HG03159 (cell line): ENCODE data around the gene NRAS.
A peak's percentile ranks its signal among the peaks of the same experiment; 100 is the strongest.

Source experiments
- ATAC-seq: cut with Tn5 transposase; IDR thresholded peaks from one replicate; pipeline ENCODE4 v1.9.1; 2021; ENCODE audit warnings: mild to moderate bottlenecking, moderate library complexity; ENCODE audit not compliant: unreplicated experiment

NRAS gene

DNA sequence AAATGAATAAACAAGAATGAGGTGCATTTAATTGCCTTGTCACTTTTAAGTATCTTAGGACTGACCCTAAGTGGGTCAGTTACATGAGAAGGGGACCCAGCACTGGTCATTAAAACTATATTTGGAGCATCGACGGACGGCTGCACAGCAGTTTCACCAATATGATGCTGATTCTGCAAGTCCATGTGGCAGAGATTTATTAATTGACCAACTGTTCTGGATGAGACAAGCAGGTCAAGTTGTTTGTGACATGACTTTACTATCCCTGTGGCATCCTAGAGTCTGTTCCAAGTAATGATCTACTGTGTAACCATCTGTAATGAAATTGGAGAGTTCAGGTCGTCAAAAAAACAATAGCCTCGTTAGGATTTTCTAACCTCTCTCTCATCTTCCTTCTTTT is 30.7 kb downstream of the NRAS start:
- no peak for ATAC-seq

DNA sequence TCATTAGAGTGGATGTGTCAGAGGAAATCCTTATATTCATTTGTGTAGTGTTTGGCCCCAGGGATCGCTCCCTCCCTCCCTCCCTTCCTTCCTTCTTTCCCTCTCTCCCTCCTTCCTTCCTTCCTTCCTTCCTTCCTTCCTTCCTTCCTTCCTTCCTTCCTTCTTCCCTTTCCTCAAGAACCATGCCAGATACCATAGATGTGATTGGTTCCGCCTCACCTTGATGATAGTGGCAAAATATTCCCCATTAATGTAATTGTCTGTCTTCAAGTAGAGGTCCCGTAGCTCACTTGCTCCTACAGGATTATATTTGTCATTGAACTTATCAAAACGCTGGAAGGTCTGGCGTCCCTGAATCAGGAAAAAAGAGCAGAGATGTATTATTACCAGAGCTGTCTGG is 38.9 kb downstream of the NRAS start:
- no peak for ATAC-seq

DNA sequence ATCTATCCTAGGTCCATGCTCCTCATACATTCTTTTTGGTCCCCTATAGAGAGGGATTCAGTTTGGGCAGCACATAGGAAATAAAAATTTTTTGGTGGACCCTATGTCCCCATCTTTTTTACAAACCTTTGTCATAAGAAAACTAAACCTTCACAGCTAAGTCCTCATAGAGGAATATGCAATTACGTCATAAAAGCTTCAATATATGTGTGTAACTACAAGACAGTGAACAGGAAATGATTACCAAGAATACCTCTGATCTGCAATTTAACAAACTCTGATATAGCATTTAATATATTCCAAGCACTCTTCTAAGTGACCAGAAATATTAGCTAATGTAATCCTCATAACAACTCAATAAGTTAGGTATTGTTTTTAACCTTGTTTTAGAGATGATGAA is 40.5 kb downstream of the NRAS start:
- ATAC-seq: no peak

DNA sequence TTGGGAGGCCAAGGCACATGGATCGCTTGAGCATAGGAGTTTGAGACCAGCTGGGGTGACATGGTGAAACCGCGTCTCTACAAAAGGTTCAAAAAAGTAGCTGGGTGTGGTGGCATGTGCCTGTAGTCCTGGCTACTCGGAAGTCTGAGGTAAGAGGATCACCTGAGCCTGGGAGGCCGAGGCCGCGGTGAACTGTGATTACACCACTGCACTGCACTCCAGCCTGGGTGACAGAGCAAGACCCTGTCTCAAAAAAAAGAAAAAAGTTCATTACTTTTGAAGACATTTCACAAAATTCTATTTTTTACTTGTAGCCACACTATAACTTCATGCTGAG is 44.7 kb downstream of the NRAS start:
- no peak for ATAC-seq

DNA sequence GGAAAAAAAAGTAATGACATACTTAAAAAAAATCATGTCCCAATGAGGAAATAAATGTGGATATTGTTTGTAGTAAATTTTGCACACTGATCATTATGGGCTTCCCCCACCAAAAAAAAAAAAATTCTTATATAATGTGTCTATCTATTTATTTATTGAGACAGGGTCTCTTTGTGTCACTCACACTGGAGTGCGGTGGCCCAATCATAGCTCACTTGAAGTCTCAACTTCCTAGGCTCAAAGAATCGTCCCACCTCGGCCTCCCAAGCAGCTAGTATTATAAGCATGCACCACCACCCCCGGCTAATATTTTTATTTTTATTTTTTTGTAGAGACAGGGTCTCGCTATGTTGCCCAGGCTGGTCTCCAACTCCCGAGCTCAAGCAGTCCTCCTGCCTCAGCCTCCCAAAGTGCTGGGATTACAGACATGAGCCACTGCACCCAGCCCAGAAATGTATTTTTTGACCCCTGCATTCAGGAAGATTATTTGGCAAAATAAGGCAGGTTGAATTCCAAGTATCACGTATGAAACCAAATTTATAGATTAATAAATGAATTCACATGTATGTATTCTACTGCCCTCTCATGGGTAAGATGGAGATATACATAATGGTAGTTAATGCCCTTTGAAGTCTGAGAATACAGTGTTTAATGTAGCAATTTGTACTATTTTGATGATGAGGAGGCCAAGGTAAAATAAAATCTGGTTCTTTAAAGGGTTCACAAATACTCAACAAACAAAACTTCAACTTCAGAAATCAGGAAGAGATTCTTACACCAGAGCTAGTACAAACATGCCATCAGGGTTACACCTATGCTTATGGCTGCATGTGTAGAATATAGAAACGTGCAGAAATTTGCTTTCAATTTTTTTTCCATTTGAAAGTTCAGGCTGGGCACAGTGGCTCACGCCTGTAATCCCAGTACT is 45.3 kb downstream of the NRAS start:
- ATAC-seq: no peak

DNA sequence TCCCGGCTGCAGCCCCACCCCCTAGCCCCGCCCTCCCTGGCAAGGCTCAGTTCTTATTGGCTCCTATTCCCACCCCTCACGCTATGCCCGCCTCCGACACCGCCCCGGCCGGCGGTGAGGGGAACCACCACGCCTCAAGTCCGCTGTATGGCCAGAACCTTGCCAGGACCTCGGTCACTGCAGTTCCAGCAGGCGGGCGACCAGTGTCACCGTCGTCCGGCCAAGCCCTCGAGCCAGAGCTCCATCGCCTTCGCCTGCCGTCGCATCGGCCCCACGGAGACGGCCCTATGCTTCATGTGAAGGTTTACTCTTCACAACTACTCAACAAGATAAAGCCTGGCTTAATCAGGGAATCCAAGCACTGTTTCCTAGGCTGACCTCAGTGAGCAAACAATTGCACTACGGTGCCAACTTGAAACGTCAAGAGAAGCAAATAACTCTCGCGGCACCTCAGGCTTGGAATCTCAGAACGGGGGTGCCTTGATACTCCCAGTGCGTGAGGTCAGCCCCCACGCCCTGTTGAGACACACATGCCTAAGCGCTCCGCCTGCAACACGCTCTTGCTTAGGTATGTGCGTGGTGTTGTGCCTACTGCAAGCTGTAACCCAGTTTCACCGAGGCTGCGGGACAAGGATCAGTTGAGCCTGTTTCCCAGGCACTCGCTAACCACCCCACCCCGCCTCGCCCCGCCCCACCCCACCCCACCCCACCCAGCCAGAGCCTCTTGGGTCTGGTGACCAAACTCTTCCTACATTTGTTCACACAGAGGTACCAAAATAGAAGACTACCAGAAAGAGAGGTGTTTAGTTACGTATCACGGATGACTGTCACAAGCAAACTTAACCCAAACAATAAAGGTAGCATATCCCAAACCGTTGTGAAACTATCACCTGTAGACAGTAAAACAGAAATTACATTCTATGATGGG is 46.2 kb downstream of the NRAS start:
- peak; percentile 98 for ATAC-seq

DNA sequence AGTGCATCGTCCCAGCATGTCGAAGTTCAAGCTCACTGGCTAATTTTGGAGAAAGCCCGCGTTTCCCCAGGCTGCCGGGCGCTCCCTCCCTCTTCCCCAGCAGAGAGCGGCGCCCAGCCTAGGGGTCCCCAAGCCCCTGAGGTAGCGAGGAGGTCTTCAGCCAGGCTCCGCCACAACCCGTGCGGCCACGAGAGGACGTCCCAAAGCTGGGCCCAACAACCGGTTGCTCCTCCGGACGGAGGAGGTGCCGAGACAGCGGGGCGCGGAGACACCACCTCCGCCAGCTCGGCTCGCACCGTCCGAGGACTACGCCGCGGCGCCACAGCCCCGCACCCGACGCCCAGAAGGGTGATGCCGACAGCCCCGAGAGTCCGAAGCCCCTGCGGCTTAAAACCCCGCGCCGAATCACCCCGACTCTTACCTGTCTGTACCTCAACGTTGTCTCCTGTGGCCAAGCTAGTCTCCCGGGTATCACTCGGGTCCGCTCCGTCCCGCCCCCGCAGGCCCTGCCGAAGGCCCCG is 46.9 kb downstream of the NRAS start, which contains the start of gene DENND2C:
TSS of gene DENND2C (minus strand) at position 488 of the 521 bp plus-strand sequence. CDS start 44,065 bp downstream, outside the sequence.
- peak; percentile 72 for ATAC-seq

DNA sequence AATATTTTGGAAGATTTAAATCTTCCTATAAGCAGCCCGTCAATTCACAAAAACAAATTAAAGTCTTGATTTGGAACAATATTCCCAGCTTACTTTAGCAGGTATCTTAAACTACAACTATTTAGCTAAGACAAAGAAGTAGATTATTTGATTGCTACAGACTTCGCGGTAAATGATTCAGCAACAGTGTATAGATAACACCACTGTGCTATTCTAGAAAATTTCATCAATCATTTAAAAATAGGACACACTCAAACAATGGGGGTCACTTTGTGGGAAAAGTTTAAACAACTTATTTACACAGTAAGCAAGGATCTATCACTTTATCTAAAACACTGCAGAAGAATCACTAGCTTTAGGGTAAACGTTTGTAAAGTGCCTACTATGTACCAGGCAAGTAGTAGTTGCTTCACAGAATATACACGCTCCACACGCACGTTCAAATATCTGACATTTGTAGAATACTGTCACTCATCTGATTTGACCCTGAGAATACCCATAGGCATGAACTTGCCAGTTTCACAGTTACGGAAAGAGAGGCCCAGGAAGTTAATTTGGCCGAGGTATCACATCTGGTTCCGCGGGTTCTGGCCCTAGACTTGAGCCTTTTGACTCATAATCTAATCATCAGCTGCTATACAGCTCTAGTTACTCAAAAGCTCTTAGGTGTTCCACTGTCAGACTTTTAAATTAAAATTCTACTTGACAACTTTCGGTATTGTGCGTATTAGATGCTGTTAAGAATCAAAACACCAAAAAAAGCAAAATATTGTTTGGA is 47.6 kb downstream of the NRAS start:
- ATAC-seq: no peak

DNA sequence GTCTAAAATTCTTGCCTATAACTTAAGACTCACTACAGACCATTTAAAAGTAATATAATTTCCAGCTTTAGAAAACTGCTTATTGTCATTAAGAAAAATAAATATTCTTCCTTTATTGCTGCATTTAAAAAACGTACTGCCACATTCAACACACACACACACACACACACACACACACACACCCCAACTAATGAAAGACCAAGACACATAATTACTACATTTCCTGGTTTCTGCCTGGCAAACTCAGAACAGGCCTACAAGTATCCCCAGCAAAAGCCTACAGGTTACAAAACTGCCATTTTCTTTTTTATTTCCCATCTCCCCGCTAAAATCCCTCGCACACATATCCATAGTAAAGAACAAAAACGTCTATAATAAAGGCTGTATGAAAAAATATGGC is 48.2 kb downstream of the NRAS start:
- no peak for ATAC-seq

DNA sequence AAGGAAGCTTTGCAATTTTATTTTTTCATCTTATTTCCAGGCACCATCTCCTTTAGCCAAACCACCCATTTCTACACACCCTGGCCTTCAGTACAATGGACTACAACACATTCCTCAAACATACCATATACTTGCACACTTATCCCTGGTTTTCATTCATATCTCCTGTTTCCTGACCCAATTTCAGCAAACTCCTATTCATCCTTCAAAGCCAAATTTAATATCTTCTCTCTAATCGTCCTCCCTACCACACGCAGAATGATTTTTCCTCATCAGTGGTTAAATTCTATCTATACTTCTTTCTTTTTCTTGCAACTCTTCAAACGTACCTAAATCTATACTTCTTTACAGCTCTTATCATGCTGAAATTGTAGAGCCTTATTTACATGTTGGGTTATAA is 49.6 kb downstream of the NRAS start:
- ATAC-seq: no peak

DNA sequence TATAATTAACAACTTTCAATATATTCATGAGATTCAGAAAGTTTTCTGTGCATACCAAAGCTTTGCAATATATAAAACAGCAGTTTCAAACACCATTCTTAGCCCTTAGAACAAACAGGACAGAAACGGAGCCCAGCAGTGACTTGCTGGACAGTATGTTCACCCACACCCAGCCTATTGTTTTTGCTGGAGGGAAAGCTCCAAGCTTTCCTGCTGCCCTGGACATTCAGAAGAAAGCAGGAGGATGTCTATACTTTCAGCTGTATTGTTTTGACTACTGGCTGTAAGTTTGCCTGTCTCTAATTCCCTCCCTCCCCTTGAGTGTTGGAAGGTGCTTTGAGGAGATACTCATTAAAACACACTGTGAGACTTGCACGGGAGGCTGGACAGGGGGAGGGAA is 56.3 kb downstream of the NRAS start:
- no peak for ATAC-seq
